A673 (cell line): ENCODE results near the gene PDE6A. TPM values are rescaled to one million over a fixed set of nuclear protein-coding genes. Genes with fewer than 3 reads are reported as not detected.
A peak's percentile ranks its signal among the peaks of the same experiment; 100 is the strongest.

Experiments used
- BruUV-seq: library from RNA; stranded (reverse); fragments of 400-500 nt; replicated peaks from 2 replicates; lab custom pipeline; 2021; lab: Mats Ljungman, UMichigan
- CTCF ChIA-PET: fragments of 300-600 bp; sonication (Branson Sonifier 250); formaldehyde crosslinking; loops from one replicate; lab custom pipeline; 2022; ENCODE audit warnings: antibody characterized with exemption; lab: Charles Lee
- POLR2A ChIA-PET: fragments of 300-600 bp; sonication (Branson Sonifier 250); formaldehyde crosslinking; loops from one replicate; lab custom pipeline; 2022; ENCODE audit warnings: antibody characterized with exemption; ENCODE audit not compliant: low non-redundant PET; lab: Charles Lee
- DNase-seq: peaks from one replicate; pipeline ENCODE4 v3.0.0-alpha.2; 2015; ENCODE audit warnings: low spot score
- H3K27ac ChIP-seq: fragments of 200-600 bp; sonication (generic); 2 replicates; pipeline ENCODE4 v1.5.1; 2016; ENCODE audit warnings: mixed run types, low read depth, mild to moderate bottlenecking, mixed read lengths, antibody characterized with exemption, low read length; ENCODE audit not compliant: poor library complexity, severe bottlenecking
- H3K27me3 ChIP-seq: fragments of 200-600 bp; sonication (generic); replicated peaks from 2 replicates; pipeline ENCODE4 v1.6.1; 2017; ENCODE audit warnings: mixed run types, low read depth, mild to moderate bottlenecking, mixed read lengths, antibody characterized with exemption, low read length; ENCODE audit not compliant: insufficient read depth, poor library complexity
- H3K36me3 ChIP-seq: fragments of 200-600 bp; sonication (generic); 2 replicates; pipeline ENCODE4 v1.6.1; 2016; ENCODE audit warnings: mixed run types, mild to moderate bottlenecking, mixed read lengths, antibody characterized with exemption, low read length; ENCODE audit not compliant: insufficient read depth, poor library complexity, severe bottlenecking
- H3K4me1 ChIP-seq: fragments of 200-600 bp; sonication (generic); 2 replicates; pipeline ENCODE4 v1.6.1; 2017; ENCODE audit warnings: mixed run types, mild to moderate bottlenecking, mixed read lengths, antibody characterized with exemption, low read length; ENCODE audit not compliant: insufficient read depth, poor library complexity, severe bottlenecking
- H3K4me3 ChIP-seq: fragments of 200-600 bp; sonication (generic); 2 replicates; pipeline ENCODE4 v1.5.1; 2016; ENCODE audit warnings: low read depth, mixed run types, mild to moderate bottlenecking, mixed read lengths, low read length; ENCODE audit not compliant: poor library complexity, severe bottlenecking
- H3K9me3 ChIP-seq: fragments of 200-600 bp; sonication (generic); 2 replicates; pipeline ENCODE4 v1.6.1; 2016; ENCODE audit warnings: mixed run types, low read depth, mild to moderate bottlenecking, mixed read lengths, antibody characterized with exemption, low read length; ENCODE audit not compliant: poor library complexity, severe bottlenecking
- CTCF ChIP-seq: fragments of 300-800, 200-600 bp; sonication (generic); conservative IDR thresholded peaks from 2 replicates; pipeline ENCODE4 v1.5.1; 2017; ENCODE audit warnings: low read depth, mild to moderate bottlenecking, antibody characterized with exemption, low read length, moderate library complexity, mixed read lengths
- EZH2 ChIP-seq: fragments of 200-600 bp; sonication (generic); IDR thresholded peaks from 2 replicates; pipeline ENCODE4 v1.6.1; 2017; ENCODE audit warnings: borderline replicate concordance, low read depth, mild to moderate bottlenecking, mixed read lengths, antibody characterized with exemption, low read length; ENCODE audit not compliant: poor library complexity, severe bottlenecking
- intact Hi-C: fragments of 100-400 bp; cut with micrococcal nuclease; formaldehyde crosslinking; loops from one replicate; pipeline ENCODE4 v1.10.0; 2022; ENCODE audit not compliant: unreplicated experiment
- total RNA-seq: library from RNA; stranded (reverse); gene quantifications from 2 replicates; pipeline ENCODE4 v1.2.3, GENCODE V29; 2021

PDE6A gene
- total RNA-seq, 1 experiment from 2014 or later, result 0.49 TPM

- CTCF ChIA-PET, result no interaction called here
Measured at GRCh38 chr5:149954798-149955197, 10.2 kb upstream of the PDE6A start.

GRCh38 chr5:149953436-149954121 is 9.0 kb upstream of the PDE6A start:
- ChIA-PET CTCF (no interaction called here), POLR2A (no interaction called here)
- intact Hi-C loops, result no loop called here
- no peaks in the 10 kb centered on the region for H3K36me3 ChIP-seq
- no TSS peak for BruUV-seq
- no peaks in the 10 kb centered on the region for H3K27me3 ChIP-seq
- no peaks in the 10 kb centered on the region for H3K9me3 ChIP-seq
- H3K4me1 ChIP-seq, result no peaks in the 10 kb centered on the region
- H3K4me3 ChIP-seq, result no peak overlapping the region
- TF ChIP-seq CTCF (no peak), EZH2 (no peak)
- H3K27ac ChIP-seq, result no peak overlapping the region
- no peak for DNase-seq

More at GRCh38 chr5:149954798-149955197, 10.2 kb upstream of the PDE6A start:
- Histone ChIP-seq H3K27me3 (no peaks in the 10 kb centered on the region), H3K9me3 (no peaks in the 10 kb centered on the region), H3K4me1 (peaks cover 10% of the 10 kb centered on the region), H3K27ac (no peak overlapping the region), H3K4me3 (no peak overlapping the region), H3K36me3 (no peaks in the 10 kb centered on the region)
- BruUV-seq, result no TSS peak
- TF ChIP-seq CTCF (no peak), EZH2 (no peak)
- intact Hi-C loops, result no loop called here
- no peak for DNase-seq
- POLR2A ChIA-PET, result no interaction called here

- intact Hi-C loops, result no loop called here
- H3K27ac ChIP-seq, result no peak overlapping the region
Measured at GRCh38 chr5:149951138-149951749, 6.7 kb upstream of the PDE6A start.

More at GRCh38 chr5:149951138-149951749, 6.7 kb upstream of the PDE6A start:
- POLR2A ChIA-PET, result no interaction called here
- Histone ChIP-seq H3K4me1 (no peaks in the 10 kb centered on the region), H3K27me3 (no peaks in the 10 kb centered on the region), H3K4me3 (no peak overlapping the region), H3K36me3 (no peaks in the 10 kb centered on the region), H3K9me3 (no peaks in the 10 kb centered on the region)
- TF ChIP-seq CTCF (0 out of 2 replicates have a peak, but pooled peaks have one; percentile 19), EZH2 (no peak)
- no TSS peak for BruUV-seq
- no peak for DNase-seq
- CTCF ChIA-PET, result no interaction called here
